Spleen (tissue), 7 donors: ENCODE data around the gene ZSCAN32.

ENCODE experiments used
- POLR2A ChIP-seq, 3 donors: fragments of 450-650 bp; IDR thresholded peaks; one replicate each; pipeline ENCODE4 v1.5.1; 2017; ENCODE audit warnings: antibody characterized with exemption in 3 of 3, mild to moderate bottlenecking in 1 of 3
- POLR2AphosphoS5 ChIP-seq, 3 donors: sonication (generic); formaldehyde crosslinking; IDR thresholded peaks; one replicate each; pipeline ENCODE4 v1.5.1; 2017; ENCODE audit warnings: antibody characterized with exemption in 3 of 3
- TF ChIP-seq, protein P1 (sequence below), 11 experiments: fragments of 200-600 bp in 7 of 11; fragments of 450-650 bp in 4 of 11; sonication (generic) in 4 of 11; IDR thresholded peaks in 8 of 11; conservative IDR thresholded peaks in 3 of 11; 1 replicate in 7 of 11; 2 replicates in 4 of 11; pipeline versions ENCODE4 v1.4.0 to v1.8.0; 2016 to 2021; ENCODE audit warnings: antibody characterized with exemption in 11 of 11, inconsistent platforms in 4 of 11, mild to moderate bottlenecking in 1 of 11
- donor health status: DM: no; HTN: no; CAD: no; lungs with moderate emphysema.
- donor health status: DM: no; HTN: no; CAD: no.
- donor health status: DM: no; HTN: no; CAD: no.

DNA sequence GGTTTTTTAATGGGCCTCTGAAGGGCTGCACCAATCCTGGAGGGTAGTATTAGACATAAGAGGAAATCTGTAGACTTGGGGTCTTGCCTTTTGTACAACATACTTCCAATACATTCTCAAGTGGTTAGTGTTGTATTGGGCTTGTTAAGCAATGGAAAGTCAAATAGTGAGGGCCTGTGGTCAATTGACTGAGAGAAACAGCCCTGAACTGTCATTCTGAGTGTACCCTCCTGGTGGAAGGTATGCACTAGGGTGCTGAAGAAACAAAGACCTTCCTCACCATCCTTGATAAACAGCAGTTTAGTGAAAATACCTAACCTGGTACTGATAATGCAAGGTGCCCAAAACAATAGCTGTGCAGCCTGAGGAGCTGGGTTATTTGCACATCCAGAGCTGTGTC is 22.9 kb downstream of the ZSCAN32 start:
- TF ChIP-seq, protein P1, sequence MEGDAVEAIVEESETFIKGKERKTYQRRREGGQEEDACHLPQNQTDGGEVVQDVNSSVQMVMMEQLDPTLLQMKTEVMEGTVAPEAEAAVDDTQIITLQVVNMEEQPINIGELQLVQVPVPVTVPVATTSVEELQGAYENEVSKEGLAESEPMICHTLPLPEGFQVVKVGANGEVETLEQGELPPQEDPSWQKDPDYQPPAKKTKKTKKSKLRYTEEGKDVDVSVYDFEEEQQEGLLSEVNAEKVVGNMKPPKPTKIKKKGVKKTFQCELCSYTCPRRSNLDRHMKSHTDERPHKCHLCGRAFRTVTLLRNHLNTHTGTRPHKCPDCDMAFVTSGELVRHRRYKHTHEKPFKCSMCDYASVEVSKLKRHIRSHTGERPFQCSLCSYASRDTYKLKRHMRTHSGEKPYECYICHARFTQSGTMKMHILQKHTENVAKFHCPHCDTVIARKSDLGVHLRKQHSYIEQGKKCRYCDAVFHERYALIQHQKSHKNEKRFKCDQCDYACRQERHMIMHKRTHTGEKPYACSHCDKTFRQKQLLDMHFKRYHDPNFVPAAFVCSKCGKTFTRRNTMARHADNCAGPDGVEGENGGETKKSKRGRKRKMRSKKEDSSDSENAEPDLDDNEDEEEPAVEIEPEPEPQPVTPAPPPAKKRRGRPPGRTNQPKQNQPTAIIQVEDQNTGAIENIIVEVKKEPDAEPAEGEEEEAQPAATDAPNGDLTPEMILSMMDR (IDR thresholded peaks at IDR 0.05 in 8 of 11, conservative IDR thresholded peaks at IDR 0.05 in 3 of 11) = no peak
- TF ChIP-seq POLR2AphosphoS5 (IDR thresholded peaks at IDR 0.05) = no peak
- TF ChIP-seq POLR2A (IDR thresholded peaks at IDR 0.05) = no peak
